ENCODE data around the gene HINT2. TPM values are rescaled to one million over a fixed set of nuclear protein-coding genes. Genes with fewer than 3 reads are reported as not detected.

Gene HINT2
- total RNA-seq, 1 donor from 2014 or later, result 60.1 TPM

- Mint-ChIP-seq H3K27ac (ENCODE audit: unreplicated experiment) (no peak overlapping the region), H3K27me3 (ENCODE audit: low read depth) (no peaks in the 10 kb centered on the region), H3K4me1 (peaks cover 16% of the 10 kb centered on the region), H3K9me3 (no peaks in the 10 kb centered on the region), H3K4me3 (no peak overlapping the region), H3K36me3 (ENCODE audit: low read depth) (no peaks in the 10 kb centered on the region)
- TF ChIP-seq, protein P1, sequence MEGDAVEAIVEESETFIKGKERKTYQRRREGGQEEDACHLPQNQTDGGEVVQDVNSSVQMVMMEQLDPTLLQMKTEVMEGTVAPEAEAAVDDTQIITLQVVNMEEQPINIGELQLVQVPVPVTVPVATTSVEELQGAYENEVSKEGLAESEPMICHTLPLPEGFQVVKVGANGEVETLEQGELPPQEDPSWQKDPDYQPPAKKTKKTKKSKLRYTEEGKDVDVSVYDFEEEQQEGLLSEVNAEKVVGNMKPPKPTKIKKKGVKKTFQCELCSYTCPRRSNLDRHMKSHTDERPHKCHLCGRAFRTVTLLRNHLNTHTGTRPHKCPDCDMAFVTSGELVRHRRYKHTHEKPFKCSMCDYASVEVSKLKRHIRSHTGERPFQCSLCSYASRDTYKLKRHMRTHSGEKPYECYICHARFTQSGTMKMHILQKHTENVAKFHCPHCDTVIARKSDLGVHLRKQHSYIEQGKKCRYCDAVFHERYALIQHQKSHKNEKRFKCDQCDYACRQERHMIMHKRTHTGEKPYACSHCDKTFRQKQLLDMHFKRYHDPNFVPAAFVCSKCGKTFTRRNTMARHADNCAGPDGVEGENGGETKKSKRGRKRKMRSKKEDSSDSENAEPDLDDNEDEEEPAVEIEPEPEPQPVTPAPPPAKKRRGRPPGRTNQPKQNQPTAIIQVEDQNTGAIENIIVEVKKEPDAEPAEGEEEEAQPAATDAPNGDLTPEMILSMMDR (conservative IDR thresholded peaks at IDR 0.05), result no peak
- no peak for DNase-seq (ENCODE audit: low read depth, low spot score)
These were observed 51.0 kb downstream of the HINT2 start for GRCh38 chr9:35763803-35764202.

DNA sequence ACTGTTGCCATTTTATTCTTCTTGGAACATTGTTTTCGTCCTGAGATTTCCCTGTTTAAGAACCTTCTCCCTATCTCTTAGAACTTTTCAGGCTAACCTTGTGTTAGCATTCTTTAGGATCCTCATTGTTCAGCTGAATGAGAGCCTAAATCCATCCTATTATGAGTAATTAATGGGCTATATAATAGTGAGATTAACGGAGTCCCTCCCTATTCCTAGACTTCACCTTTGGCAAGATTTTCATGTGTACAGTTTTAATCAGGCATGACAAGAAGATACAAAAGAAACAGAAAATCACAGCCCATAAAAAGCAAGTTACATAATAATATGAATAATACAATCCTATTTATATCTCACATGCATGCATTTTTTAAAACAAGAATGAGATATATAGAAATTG, 51.7 kb downstream of the HINT2 start:
- Mint-ChIP-seq H3K9me3 (no peaks in the 10 kb centered on the region), H3K27ac (ENCODE audit: unreplicated experiment) (no peak overlapping the region), H3K36me3 (ENCODE audit: low read depth) (no peaks in the 10 kb centered on the region), H3K4me3 (no peak overlapping the region), H3K27me3 (ENCODE audit: low read depth) (no peaks in the 10 kb centered on the region), H3K4me1 (peaks cover 22% of the 10 kb centered on the region)
- TF ChIP-seq, protein P1 (conservative IDR thresholded peaks at IDR 0.05), result no peak
- no peak for DNase-seq (ENCODE audit: low read depth, low spot score)

Other genes starting within 250 kb of the HINT2 start
- gene TESK1, start 209.8 kb downstream of the HINT2 start, total RNA-seq, result 42.7 and 47.6 TPM in 2 replicates
- 1.4 and 2.0 TPM in 2 replicates for gene CD72, start 196.6 kb downstream of the HINT2 start, total RNA-seq
- gene SIT1, start 164.1 kb downstream of the HINT2 start, total RNA-seq, result 0.33 TPM in 1 of 2 replicates, not detected in the other
- gene RMRP, start 157.0 kb downstream of the HINT2 start, total RNA-seq, result 14,026 and 17,379 TPM in 2 replicates
- gene CCDC107, start 156.8 kb downstream of the HINT2 start, total RNA-seq, result 15.4 and 17.2 TPM in 2 replicates
- gene ARHGEF39, start 149.8 kb downstream of the HINT2 start, total RNA-seq, result 27.2 and 28.0 TPM in 2 replicates
- gene CA9, start 141.1 kb downstream of the HINT2 start, total RNA-seq, result 0.45 and 0.63 TPM in 2 replicates
- gene TPM2, start 125.1 kb downstream of the HINT2 start, total RNA-seq, result 159 and 168 TPM in 2 replicates
- gene TLN1, start 82.8 kb downstream of the HINT2 start, total RNA-seq, result 123 and 141 TPM in 2 replicates
- 35.3 and 35.9 TPM in 2 replicates for gene CREB3, start 82.4 kb downstream of the HINT2 start, total RNA-seq
- 84.9 and 95.9 TPM in 2 replicates for gene GBA2, start 65.8 kb downstream of the HINT2 start, total RNA-seq
- 34.7 and 34.9 TPM in 2 replicates for gene RGP1, start 65.8 kb downstream of the HINT2 start, total RNA-seq
- gene MSMP, start 60.8 kb downstream of the HINT2 start, total RNA-seq, result not detected in 2 replicates
- gene NPR2, start 23.5 kb downstream of the HINT2 start, total RNA-seq, result 26.9 and 27.6 TPM in 2 replicates
- 1.4 TPM in 2 replicates for gene SPAG8, start 2.8 kb downstream of the HINT2 start, total RNA-seq
- 0.19 and 0.43 TPM in 2 replicates for gene FAM221B, start 13.7 kb upstream of the HINT2 start, total RNA-seq
- 23.9 and 26.5 TPM in 2 replicates for gene TMEM8B, start 14.2 kb upstream of the HINT2 start, total RNA-seq
- not detected in 2 replicates for gene OR13J1, start 55.4 kb upstream of the HINT2 start, total RNA-seq
- not detected in 2 replicates for gene HRCT1, start 91.2 kb upstream of the HINT2 start, total RNA-seq
- gene SPAAR, start 94.4 kb upstream of the HINT2 start, total RNA-seq, result not detected in 2 replicates
- gene OR2S2, start 143.1 kb upstream of the HINT2 start, total RNA-seq, result not detected in 2 replicates
- gene RECK, start 221.9 kb upstream of the HINT2 start, total RNA-seq, result 9.4 and 9.5 TPM in 2 replicates

All from neural crest cell (in vitro differentiated cells).